Astrocyte (in vitro differentiated cells and primary cell): ENCODE measurements around the gene SUSD3.

Experiments
- CTCF ChIP-seq: IDR thresholded peaks from 2 replicates; pipeline ENCODE4 v1.5.1; 2011; ENCODE audit warnings: low read depth, mild to moderate bottlenecking, inconsistent platforms, low read length, moderate library complexity; ENCODE audit not compliant: insufficient read depth
- EZH2 ChIP-seq: IDR thresholded peaks from 2 replicates; pipeline ENCODE4 v1.6.1; 2012; ENCODE audit warnings: mild to moderate bottlenecking, low read length, inconsistent platforms; ENCODE audit not compliant: insufficient read depth

GRCh38 chr9:93032545-93032944 is 26.0 kb upstream of the SUSD3 start:
- TF ChIP-seq CTCF (no peak), EZH2 (no peak)
